Measurements from ENCODE around the gene ZNF669.

- TF ChIP-seq, protein P1, sequence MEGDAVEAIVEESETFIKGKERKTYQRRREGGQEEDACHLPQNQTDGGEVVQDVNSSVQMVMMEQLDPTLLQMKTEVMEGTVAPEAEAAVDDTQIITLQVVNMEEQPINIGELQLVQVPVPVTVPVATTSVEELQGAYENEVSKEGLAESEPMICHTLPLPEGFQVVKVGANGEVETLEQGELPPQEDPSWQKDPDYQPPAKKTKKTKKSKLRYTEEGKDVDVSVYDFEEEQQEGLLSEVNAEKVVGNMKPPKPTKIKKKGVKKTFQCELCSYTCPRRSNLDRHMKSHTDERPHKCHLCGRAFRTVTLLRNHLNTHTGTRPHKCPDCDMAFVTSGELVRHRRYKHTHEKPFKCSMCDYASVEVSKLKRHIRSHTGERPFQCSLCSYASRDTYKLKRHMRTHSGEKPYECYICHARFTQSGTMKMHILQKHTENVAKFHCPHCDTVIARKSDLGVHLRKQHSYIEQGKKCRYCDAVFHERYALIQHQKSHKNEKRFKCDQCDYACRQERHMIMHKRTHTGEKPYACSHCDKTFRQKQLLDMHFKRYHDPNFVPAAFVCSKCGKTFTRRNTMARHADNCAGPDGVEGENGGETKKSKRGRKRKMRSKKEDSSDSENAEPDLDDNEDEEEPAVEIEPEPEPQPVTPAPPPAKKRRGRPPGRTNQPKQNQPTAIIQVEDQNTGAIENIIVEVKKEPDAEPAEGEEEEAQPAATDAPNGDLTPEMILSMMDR (IDR thresholded peaks at IDR 0.05; ENCODE audit: low read depth, low read length): no peak
- TF ChIP-seq POLR2A (IDR thresholded peaks at IDR 0.05; ENCODE audit: extremely low read depth, insufficient read length): no peak
- TF ChIP-seq, protein P2, sequence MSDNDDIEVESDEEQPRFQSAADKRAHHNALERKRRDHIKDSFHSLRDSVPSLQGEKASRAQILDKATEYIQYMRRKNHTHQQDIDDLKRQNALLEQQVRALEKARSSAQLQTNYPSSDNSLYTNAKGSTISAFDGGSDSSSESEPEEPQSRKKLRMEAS (IDR thresholded peaks at IDR 0.05; ENCODE audit: low read depth, low read length): no peak
- no peak for TF ChIP-seq MYC (IDR thresholded peaks at IDR 0.05; ENCODE audit: low read depth, low read length)
Observed at GRCh38 chr1:247121382-247121781, 17.2 kb upstream of the ZNF669 start.
